ENCODE results near the gene JAZF1. TPM values are rescaled to one million over a fixed set of nuclear protein-coding genes. Genes with fewer than 3 reads are reported as not detected.

The JAZF1 gene
- total RNA-seq, 1 experiment from 2014 or later, result 3.4 TPM

DNA sequence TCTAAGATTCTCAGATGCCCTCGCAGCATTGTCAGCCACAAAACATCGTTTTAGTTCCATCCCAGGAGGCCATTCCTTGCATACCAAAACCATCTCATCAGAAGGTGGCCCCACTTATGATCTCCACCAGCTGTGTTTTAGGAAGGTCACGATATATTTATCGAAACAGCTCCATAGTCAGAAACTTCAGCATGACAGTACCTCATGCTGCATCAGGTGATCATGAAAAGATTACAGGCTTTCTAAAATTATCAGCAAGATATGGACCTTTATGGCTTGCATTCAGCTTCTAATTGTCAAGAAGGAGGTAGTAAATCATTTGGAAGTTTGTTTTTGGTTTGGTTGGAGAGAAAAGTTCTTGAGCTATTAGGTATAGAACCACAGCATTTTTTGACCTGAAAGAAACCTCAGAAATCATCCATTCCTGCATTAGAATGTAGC, 20.0 kb downstream of the JAZF1 start:
- H3K79me2 ChIP-seq (ENCODE audit: insufficient read depth, low read length), result no peaks in the 10 kb centered on the region
- H3K9ac ChIP-seq (ENCODE audit: low read length), result no peak overlapping the region
- no peak overlapping the region for H3K4me2 ChIP-seq (ENCODE audit: low read length)
- H3K4me3 ChIP-seq (replicated peaks in 1 of 2; ENCODE audit: low read depth in 1 of 2, low read length in 2 of 2), result no peak overlapping the region
- CTCF ChIA-PET, result no interaction called here
- ATAC-seq (no peak), DNase-seq (ENCODE audit: low read depth, low spot score) (no peak)
- H3K36me3 ChIP-seq (ENCODE audit: control insufficient read depth in 1 of 2, insufficient read depth in 2 of 2, low read length in 2 of 2), result no peaks in the 10 kb centered on the region
- no TSS peak for BruUV-seq (replicated peaks)
- H3K27ac ChIP-seq (ENCODE audit: low read depth, low read length), result no peak overlapping the region
- H3K9me2 ChIP-seq (ENCODE audit: insufficient read depth), result no peaks in the 10 kb centered on the region
- POLR2A ChIA-PET, result no interaction called here
- H3K27me3 ChIP-seq (ENCODE audit: insufficient read depth, low read length), result no peaks in the 10 kb centered on the region
- no peak for TF ChIP-seq JUND (IDR thresholded peaks at IDR 0.05)
- no peaks in the 10 kb centered on the region for H4K20me1 ChIP-seq (ENCODE audit: insufficient read depth)
- RAD21 ChIA-PET (ENCODE audit: low non-redundant PET in 1 of 2, low total read pairs in 2 of 2, uncharacterized antibody in 2 of 2, unreplicated experiment in 2 of 2), result no interaction called here
- intact Hi-C loops (cut with micrococcal nuclease), result no loop called here
- no peaks in the 10 kb centered on the region for H3K4me1 ChIP-seq (ENCODE audit: control insufficient read depth in 1 of 2, insufficient read depth in 2 of 2, low read length in 2 of 2)
- no peaks in the 10 kb centered on the region for H3K9me3 ChIP-seq (ENCODE audit: control insufficient read depth in 1 of 2, insufficient read depth in 1 of 2, low read depth in 1 of 2, low read length in 2 of 2)
- no peak overlapping the region for H2AFZ ChIP-seq (ENCODE audit: low read depth, low read length, poor library complexity, severe bottlenecking)

DNA sequence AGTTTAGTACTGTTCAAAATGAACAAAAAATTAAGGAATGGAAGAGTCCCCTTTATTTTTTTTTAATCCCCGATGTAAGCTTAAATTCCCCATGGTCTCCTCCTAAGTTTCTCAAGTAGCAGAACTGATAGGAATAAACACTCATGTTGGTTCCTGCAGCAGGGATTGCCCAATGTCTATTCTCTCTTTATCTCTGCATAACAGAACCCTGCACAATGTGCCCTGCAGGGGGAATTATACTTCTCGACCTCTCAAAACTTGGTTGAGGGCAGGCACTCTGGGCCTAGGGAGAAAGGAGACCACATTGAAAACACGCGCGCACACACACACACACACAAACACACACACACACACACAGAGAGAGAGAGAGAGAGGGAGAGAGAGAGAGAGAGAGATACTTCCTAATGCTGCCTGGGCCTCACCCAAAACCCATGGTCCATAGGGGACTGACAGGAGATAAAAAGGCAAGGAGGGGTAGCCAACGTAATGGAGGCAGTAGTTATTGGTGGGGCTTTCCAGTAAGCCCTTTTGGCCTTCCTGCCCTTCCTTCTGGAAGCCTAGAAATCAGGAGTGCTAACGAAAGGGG, 22.7 kb downstream of the JAZF1 start:
- H3K27ac ChIP-seq (ENCODE audit: low read depth, low read length), result no peak overlapping the region
- RAD21 ChIA-PET (ENCODE audit: low non-redundant PET in 1 of 2, low total read pairs in 2 of 2, uncharacterized antibody in 2 of 2, unreplicated experiment in 2 of 2), result interaction anchor here in 1 of 2 experiments (0.6 kb wide), 1 partner anchor 145 kb away, joined by 3 read pairs; no protein-coding TSS in a partner anchor
- CTCF ChIA-PET, result no interaction called here
- no peaks in the 10 kb centered on the region for H3K36me3 ChIP-seq (ENCODE audit: control insufficient read depth in 1 of 2, insufficient read depth in 2 of 2, low read length in 2 of 2)
- no TSS peak for BruUV-seq (replicated peaks)
- no peaks in the 10 kb centered on the region for H3K9me2 ChIP-seq (ENCODE audit: insufficient read depth)
- H3K27me3 ChIP-seq (ENCODE audit: insufficient read depth, low read length), result no peaks in the 10 kb centered on the region
- no peak overlapping the region for H3K9ac ChIP-seq (ENCODE audit: low read length)
- no peaks in the 10 kb centered on the region for H3K4me1 ChIP-seq (ENCODE audit: control insufficient read depth in 1 of 2, insufficient read depth in 2 of 2, low read length in 2 of 2)
- no peak overlapping the region for H2AFZ ChIP-seq (ENCODE audit: low read depth, low read length, poor library complexity, severe bottlenecking)
- H3K4me3 ChIP-seq (replicated peaks in 1 of 2; ENCODE audit: low read depth in 1 of 2, low read length in 2 of 2), result no peak overlapping the region
- TF ChIP-seq EGR1 (IDR thresholded peaks at IDR 0.05; ENCODE audit: low read depth), result no peak
- no peak for TF ChIP-seq SRF (IDR thresholded peaks at IDR 0.05; ENCODE audit: low read depth)
- TF ChIP-seq EZH2 (IDR thresholded peaks at IDR 0.05), result no peak
- TF ChIP-seq, protein P1, sequence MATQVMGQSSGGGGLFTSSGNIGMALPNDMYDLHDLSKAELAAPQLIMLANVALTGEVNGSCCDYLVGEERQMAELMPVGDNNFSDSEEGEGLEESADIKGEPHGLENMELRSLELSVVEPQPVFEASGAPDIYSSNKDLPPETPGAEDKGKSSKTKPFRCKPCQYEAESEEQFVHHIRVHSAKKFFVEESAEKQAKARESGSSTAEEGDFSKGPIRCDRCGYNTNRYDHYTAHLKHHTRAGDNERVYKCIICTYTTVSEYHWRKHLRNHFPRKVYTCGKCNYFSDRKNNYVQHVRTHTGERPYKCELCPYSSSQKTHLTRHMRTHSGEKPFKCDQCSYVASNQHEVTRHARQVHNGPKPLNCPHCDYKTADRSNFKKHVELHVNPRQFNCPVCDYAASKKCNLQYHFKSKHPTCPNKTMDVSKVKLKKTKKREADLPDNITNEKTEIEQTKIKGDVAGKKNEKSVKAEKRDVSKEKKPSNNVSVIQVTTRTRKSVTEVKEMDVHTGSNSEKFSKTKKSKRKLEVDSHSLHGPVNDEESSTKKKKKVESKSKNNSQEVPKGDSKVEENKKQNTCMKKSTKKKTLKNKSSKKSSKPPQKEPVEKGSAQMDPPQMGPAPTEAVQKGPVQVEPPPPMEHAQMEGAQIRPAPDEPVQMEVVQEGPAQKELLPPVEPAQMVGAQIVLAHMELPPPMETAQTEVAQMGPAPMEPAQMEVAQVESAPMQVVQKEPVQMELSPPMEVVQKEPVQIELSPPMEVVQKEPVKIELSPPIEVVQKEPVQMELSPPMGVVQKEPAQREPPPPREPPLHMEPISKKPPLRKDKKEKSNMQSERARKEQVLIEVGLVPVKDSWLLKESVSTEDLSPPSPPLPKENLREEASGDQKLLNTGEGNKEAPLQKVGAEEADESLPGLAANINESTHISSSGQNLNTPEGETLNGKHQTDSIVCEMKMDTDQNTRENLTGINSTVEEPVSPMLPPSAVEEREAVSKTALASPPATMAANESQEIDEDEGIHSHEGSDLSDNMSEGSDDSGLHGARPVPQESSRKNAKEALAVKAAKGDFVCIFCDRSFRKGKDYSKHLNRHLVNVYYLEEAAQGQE (IDR thresholded peaks at IDR 0.05; ENCODE audit: low read depth), result no peak
- TF ChIP-seq ELF1 (IDR thresholded peaks at IDR 0.05; ENCODE audit: borderline replicate concordance, low read depth), result no peak
- H4K20me1 ChIP-seq (ENCODE audit: insufficient read depth), result no peaks in the 10 kb centered on the region
- H3K9me3 ChIP-seq (ENCODE audit: control insufficient read depth in 1 of 2, insufficient read depth in 1 of 2, low read depth in 1 of 2, low read length in 2 of 2), result no peaks in the 10 kb centered on the region
- H3K4me2 ChIP-seq (ENCODE audit: low read length), result no peak overlapping the region
- intact Hi-C loops (cut with micrococcal nuclease), result no loop called here
- DNase-seq (ENCODE audit: low read depth, low spot score) (no peak), ATAC-seq (no peak)
- POLR2A ChIA-PET, result no interaction called here
- no peaks in the 10 kb centered on the region for H3K79me2 ChIP-seq (ENCODE audit: insufficient read depth, low read length)
